H9 (cell line): Measurements from ENCODE around the gene MIPOL1. TPM values are rescaled to one million over a fixed set of nuclear protein-coding genes. Genes with fewer than 3 reads are reported as not detected.

ENCODE experiments used
- DNase-seq: peaks from one replicate; pipeline ENCODE4 v3.0.0-alpha.2; 2017
- H2AFZ ChIP-seq: one replicate; pipeline ENCODE4 v1.6.1; 2013; ENCODE audit warnings: mild to moderate bottlenecking, low read length, control low read depth, moderate library complexity
- H2AK5ac ChIP-seq: 2 replicates; pipeline ENCODE4 v1.6.1; 2013; ENCODE audit warnings: low read length, control low read depth, mixed read lengths; ENCODE audit not compliant: insufficient read length
- H2BK120ac ChIP-seq: one replicate; pipeline ENCODE4 v1.6.1; 2013; ENCODE audit warnings: low read depth, mild to moderate bottlenecking, low read length, control low read depth, inconsistent platforms; ENCODE audit not compliant: poor library complexity, severe bottlenecking
- H2BK12ac ChIP-seq: 2 replicates; pipeline ENCODE4 v1.6.1; 2013; ENCODE audit warnings: low read length, control low read depth, mixed read lengths, low read depth; ENCODE audit not compliant: insufficient read length
- H2BK15ac ChIP-seq: 2 replicates; pipeline ENCODE4 v1.6.1; 2013; ENCODE audit warnings: low read depth, low read length, control low read depth
- H2BK20ac ChIP-seq: one replicate; pipeline ENCODE4 v1.6.1; 2013; ENCODE audit warnings: low read depth, mild to moderate bottlenecking, low read length, control low read depth, inconsistent platforms; ENCODE audit not compliant: poor library complexity, severe bottlenecking
- H2BK5ac ChIP-seq: 2 replicates; pipeline ENCODE4 v1.6.1; 2013; ENCODE audit warnings: low read length, control low read depth, mixed read lengths; ENCODE audit not compliant: insufficient read length
- H3K14ac ChIP-seq: 2 replicates; pipeline ENCODE4 v1.6.1; 2013; ENCODE audit warnings: low read length, control low read depth; ENCODE audit not compliant: insufficient read depth
- H3K18ac ChIP-seq: 2 replicates; pipeline ENCODE4 v1.6.1; 2013; ENCODE audit warnings: low read depth, mild to moderate bottlenecking, mixed read lengths, low read length, control low read depth; ENCODE audit not compliant: insufficient read length
- H3K23ac ChIP-seq: 2 replicates; pipeline ENCODE4 v1.6.1; 2013; ENCODE audit warnings: low read length, control low read depth, mixed read lengths, low read depth; ENCODE audit not compliant: insufficient read length
- H3K23me2 ChIP-seq: 2 replicates; pipeline ENCODE4 v1.6.1; 2013; ENCODE audit warnings: low read depth, mild to moderate bottlenecking, mixed read lengths, low read length, control low read depth; ENCODE audit not compliant: insufficient read length, poor library complexity, severe bottlenecking
- H3K27ac ChIP-seq: 2 replicates; pipeline ENCODE4 v1.5.1; 2013; ENCODE audit warnings: low read length, control low read depth, mixed read lengths, low read depth; ENCODE audit not compliant: insufficient read length
- H3K27me3 ChIP-seq: 2 replicates; pipeline ENCODE4 v1.6.1; 2013; ENCODE audit warnings: low read length, control low read depth, inconsistent platforms; ENCODE audit not compliant: insufficient read depth
- H3K4ac ChIP-seq: 2 replicates; pipeline ENCODE4 v1.6.1; 2013; ENCODE audit warnings: low read depth, mild to moderate bottlenecking, control low read depth, inconsistent platforms, low read length, moderate library complexity
- H3K4me1 ChIP-seq: 2 replicates; pipeline ENCODE4 v1.6.1; 2013; ENCODE audit warnings: low read length, control low read depth, inconsistent platforms; ENCODE audit not compliant: insufficient read depth
- H3K4me2 ChIP-seq: 2 replicates; pipeline ENCODE4 v1.6.1; 2013; ENCODE audit warnings: low read length, control low read depth, mixed read lengths; ENCODE audit not compliant: insufficient read length, insufficient read depth
- H3K56ac ChIP-seq: 2 replicates; pipeline ENCODE4 v1.6.1; 2013; ENCODE audit warnings: low read depth, mild to moderate bottlenecking, mixed read lengths, low read length, control low read depth; ENCODE audit not compliant: insufficient read length
- H3K79me1 ChIP-seq: 2 replicates; pipeline ENCODE4 v1.6.1; 2013; ENCODE audit warnings: low read depth, mild to moderate bottlenecking, moderate library complexity, low read length, control low read depth, inconsistent platforms; ENCODE audit not compliant: insufficient read depth, poor library complexity, severe bottlenecking
- H3K79me2 ChIP-seq: 2 replicates; pipeline ENCODE4 v1.6.1; 2013; ENCODE audit warnings: low read length, control low read depth, inconsistent platforms; ENCODE audit not compliant: insufficient read depth
- H3K9ac ChIP-seq: 2 replicates; pipeline ENCODE4 v1.6.1; 2013; ENCODE audit warnings: low read length, control low read depth, mixed read lengths; ENCODE audit not compliant: insufficient read length; ENCODE audit errors: extremely low read depth
- H3K9me3 ChIP-seq: one replicate; pipeline ENCODE4 v1.6.1; 2013; ENCODE audit warnings: low read depth, low read length, inconsistent platforms; ENCODE audit not compliant: control insufficient read depth
- H3T11ph ChIP-seq: one replicate; pipeline ENCODE4 v1.6.1; 2013; ENCODE audit warnings: mild to moderate bottlenecking, low read length, control low read depth, inconsistent platforms
- H4K20me1 ChIP-seq: one replicate; pipeline ENCODE4 v1.6.1; 2013; ENCODE audit not compliant: control insufficient read depth, insufficient read length, insufficient read depth
- H4K5ac ChIP-seq: 2 replicates; pipeline ENCODE4 v1.6.1; 2013; ENCODE audit warnings: low read depth, mild to moderate bottlenecking, mixed read lengths, low read length, control low read depth; ENCODE audit not compliant: insufficient read length
- H4K8ac ChIP-seq: replicated peaks from 2 replicates; pipeline ENCODE4 v1.6.1; 2013; ENCODE audit warnings: low read length, control low read depth, mixed read lengths, low read depth; ENCODE audit not compliant: insufficient read length
- H4K91ac ChIP-seq: 2 replicates; pipeline ENCODE4 v1.6.1; 2013; ENCODE audit warnings: low read depth, mild to moderate bottlenecking, moderate library complexity, mixed read lengths, low read length, control low read depth; ENCODE audit not compliant: insufficient read length
- H3K27ac Mint-ChIP-seq, 3 experiments: 2 replicates in 2 of 3; 3 replicates in 1 of 3; pipeline ENCODE4 v1.8.0; 2020 to 2021; ENCODE audit warnings: mixed read lengths in 3 of 3, mild to moderate bottlenecking in 1 of 3, moderate library complexity in 1 of 3
- H3K27me3 Mint-ChIP-seq: 2 replicates; pipeline ENCODE4 v1.8.0; 2021; ENCODE audit warnings: low read depth, mild to moderate bottlenecking, moderate library complexity, mixed read lengths
- H3K36me3 Mint-ChIP-seq, 3 experiments: 2 replicates in 2 of 3; 3 replicates in 1 of 3; pipeline ENCODE4 v1.8.0; 2020 to 2021; ENCODE audit warnings: low read depth in 3 of 3, mixed read lengths in 3 of 3; ENCODE audit not compliant: insufficient read depth in 1 of 3
- H3K4me1 Mint-ChIP-seq, 2 experiments: 2 replicates each; pipeline ENCODE4 v1.8.0; 2020; ENCODE audit warnings: mixed read lengths in 2 of 2
- H3K4me3 Mint-ChIP-seq, 2 experiments: 2 replicates in 1 of 2; 3 replicates in 1 of 2; pipeline ENCODE4 v1.8.0; 2020 to 2021; ENCODE audit warnings: mild to moderate bottlenecking in 2 of 2, mixed read lengths in 2 of 2, moderate library complexity in 1 of 2
- H3K9me3 Mint-ChIP-seq, 2 experiments: 2 replicates in 1 of 2; 3 replicates in 1 of 2; pipeline ENCODE4 v1.8.0; 2020; ENCODE audit warnings: mild to moderate bottlenecking in 2 of 2, mixed read lengths in 2 of 2, moderate library complexity in 1 of 2
- WGBS: extraction: QIAGEN DNeasy Blood & Tissue Kit; methylation state at CpG from one replicate; pipeline ENCODE4 v1.1.7; 2013; ENCODE audit warnings: missing lambda C conversion rate, low lambda C conversion rate, mixed read lengths; ENCODE audit not compliant: insufficient read length; ENCODE audit errors: extremely low coverage; 5-methylcytosine and 5-hydroxymethylcytosine counted together
- total RNA-seq: library from RNA; stranded (reverse); gene quantifications from 2 replicates; pipeline ENCODE4 v1.2.1, GENCODE V29; 2021
- TF ChIP-seq, protein P1 (sequence below): fragments of 200-600 bp; sonication (generic); conservative IDR thresholded peaks from 3 replicates; pipeline ENCODE4 v1.8.0; 2021; ENCODE audit warnings: antibody characterized with exemption, mild to moderate bottlenecking

Gene MIPOL1
- total RNA-seq, 1 experiment from 2014 or later, result 15.6 TPM

GRCh38 chr14:37591311-37591940 lies 393.7 kb downstream of the MIPOL1 start:
- WGBS, result no CpG with 5 or more reads among the region's 45 CpGs
- H4K20me1 ChIP-seq, result no peaks in the 10 kb centered on the region

More at GRCh38 chr14:37591311-37591940, 393.7 kb downstream of the MIPOL1 start:
- Histone ChIP-seq H3K18ac (no peak overlapping the region), H4K5ac (no peak overlapping the region), H2AFZ (no peak overlapping the region), H3K56ac (no peak overlapping the region), H2BK20ac (no peak overlapping the region), H2BK5ac (no peak overlapping the region), H3K9ac (no peak overlapping the region), H3K27ac (no peak overlapping the region), H3K79me2 (no peaks in the 10 kb centered on the region), H2BK12ac (no peak overlapping the region), H3K9me3 (no peaks in the 10 kb centered on the region), H2BK15ac (no peak overlapping the region), H3K4me1 (peaks cover 3% of the 10 kb centered on the region; the same call in 1 of the 2 replicates), H3K14ac (no peak overlapping the region), H3K23me2 (peaks cover 10% of the 10 kb centered on the region), H2BK120ac (no peak overlapping the region), H4K91ac (no peak overlapping the region), H2AK5ac (no peak overlapping the region), H3K4ac (no peak overlapping the region), H3K23ac (no peak overlapping the region), H3K27me3 (peaks cover 68% of the 10 kb centered on the region), H4K8ac (no peak overlapping the region), H3K79me1 (no peaks in the 10 kb centered on the region), H3K4me2 (peak overlapping the region; percentile 47), H3T11ph (no peak overlapping the region)
- Mint-ChIP-seq H3K36me3 (no peaks in the 10 kb centered on the region; a peak in 3 of 7 replicates), H3K4me3 (peak overlapping the region; percentile 3 to 74; a peak in 3 of 5 replicates), H3K27ac (no peak overlapping the region), H3K9me3 (peaks cover 0 to 6% of the 10 kb centered on the region in 2 experiments; a peak in 2 of 5 replicates), H3K4me1 (peaks cover 36 to 54% of the 10 kb centered on the region in 2 experiments), H3K27me3 (peaks cover 96% of the 10 kb centered on the region)
- peak; percentile 84 for DNase-seq
- TF ChIP-seq, protein P1, sequence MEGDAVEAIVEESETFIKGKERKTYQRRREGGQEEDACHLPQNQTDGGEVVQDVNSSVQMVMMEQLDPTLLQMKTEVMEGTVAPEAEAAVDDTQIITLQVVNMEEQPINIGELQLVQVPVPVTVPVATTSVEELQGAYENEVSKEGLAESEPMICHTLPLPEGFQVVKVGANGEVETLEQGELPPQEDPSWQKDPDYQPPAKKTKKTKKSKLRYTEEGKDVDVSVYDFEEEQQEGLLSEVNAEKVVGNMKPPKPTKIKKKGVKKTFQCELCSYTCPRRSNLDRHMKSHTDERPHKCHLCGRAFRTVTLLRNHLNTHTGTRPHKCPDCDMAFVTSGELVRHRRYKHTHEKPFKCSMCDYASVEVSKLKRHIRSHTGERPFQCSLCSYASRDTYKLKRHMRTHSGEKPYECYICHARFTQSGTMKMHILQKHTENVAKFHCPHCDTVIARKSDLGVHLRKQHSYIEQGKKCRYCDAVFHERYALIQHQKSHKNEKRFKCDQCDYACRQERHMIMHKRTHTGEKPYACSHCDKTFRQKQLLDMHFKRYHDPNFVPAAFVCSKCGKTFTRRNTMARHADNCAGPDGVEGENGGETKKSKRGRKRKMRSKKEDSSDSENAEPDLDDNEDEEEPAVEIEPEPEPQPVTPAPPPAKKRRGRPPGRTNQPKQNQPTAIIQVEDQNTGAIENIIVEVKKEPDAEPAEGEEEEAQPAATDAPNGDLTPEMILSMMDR, result peak; percentile 79
